Loucy (cell line): Measurements from ENCODE around the gene TNRC6B.

ENCODE experiments used
- H2AFZ ChIP-seq: fragments of 200-600 bp; sonication (generic); 2 replicates; pipeline ENCODE4 v1.6.0; 2016; ENCODE audit warnings: antibody characterized with exemption, mild to moderate bottlenecking, low read length, moderate library complexity
- H3F3A ChIP-seq: fragments of 200-600 bp; 2 replicates; pipeline ENCODE4 v1.6.0; 2016; ENCODE audit warnings: antibody characterized with exemption, low read depth, mild to moderate bottlenecking
- H3K27me3 ChIP-seq: fragments of 200-600 bp; sonication (generic); 2 replicates; pipeline ENCODE4 v1.6.1; 2014; ENCODE audit warnings: low read length, mild to moderate bottlenecking; ENCODE audit not compliant: insufficient read depth, poor library complexity, severe bottlenecking
- H3K36me3 ChIP-seq: fragments of 200-600 bp; sonication (generic); 2 replicates; pipeline ENCODE4 v1.6.1; 2016; ENCODE audit warnings: low read length; ENCODE audit not compliant: insufficient read depth
- H3K4me1 ChIP-seq: fragments of 200-600 bp; sonication (generic); 2 replicates; pipeline ENCODE4 v1.5.1; 2014; ENCODE audit warnings: low read length, mild to moderate bottlenecking; ENCODE audit not compliant: insufficient read depth, poor library complexity, severe bottlenecking
- H3K4me2 ChIP-seq: fragments of 200-600 bp; sonication (generic); 2 replicates; pipeline ENCODE4 v1.6.0; 2014; ENCODE audit warnings: antibody characterized with exemption, low read length, low read depth, mild to moderate bottlenecking; ENCODE audit not compliant: poor library complexity, severe bottlenecking
- H3K4me3 ChIP-seq: fragments of 200-600 bp; sonication (generic); 2 replicates; pipeline ENCODE4 v1.5.1; 2014; ENCODE audit warnings: low read length, mild to moderate bottlenecking, mixed read lengths; ENCODE audit not compliant: poor library complexity, severe bottlenecking
- H3K79me2 ChIP-seq: fragments of 200-600 bp; sonication (generic); 2 replicates; pipeline ENCODE4 v1.6.1; 2014; ENCODE audit warnings: low read length; ENCODE audit not compliant: insufficient read depth
- H3K9ac ChIP-seq: fragments of 200-600 bp; sonication (generic); 2 replicates; pipeline ENCODE4 v1.6.0; 2014; ENCODE audit warnings: mild to moderate bottlenecking, low read depth, low read length, moderate library complexity; ENCODE audit not compliant: poor library complexity, severe bottlenecking
- H3K9me2 ChIP-seq: fragments of 200-600 bp; sonication (generic); replicated peaks from 2 replicates; pipeline ENCODE4 v1.6.1; 2016; ENCODE audit warnings: low read depth, low read length, mixed read lengths
- H3K9me3 ChIP-seq: fragments of 200-600 bp; sonication (generic); 2 replicates; pipeline ENCODE4 v1.6.1; 2014; ENCODE audit warnings: mild to moderate bottlenecking, antibody characterized with exemption, low read length, low read depth; ENCODE audit not compliant: insufficient read depth
- H4K20me1 ChIP-seq: fragments of 200-600 bp; sonication (generic); 2 replicates; pipeline ENCODE4 v1.6.0; 2014; ENCODE audit warnings: antibody characterized with exemption, low read length, mild to moderate bottlenecking; ENCODE audit not compliant: insufficient read depth, poor library complexity, severe bottlenecking
- EZH2phosphoT487 ChIP-seq: fragments of 200-600 bp; IDR thresholded peaks from 2 replicates; pipeline ENCODE4 v1.6.1; 2018; ENCODE audit warnings: antibody characterized with exemption, mild to moderate bottlenecking, moderate library complexity, borderline replicate concordance
- TF ChIP-seq, protein P1 (sequence below): fragments of 200-600 bp; sonication (generic); conservative IDR thresholded peaks from 2 replicates; pipeline ENCODE4 v1.5.1; 2014; ENCODE audit warnings: mild to moderate bottlenecking, antibody characterized with exemption, low read length

TNRC6B gene

GRCh38 chr22:40138866-40139265 lies 38.9 kb upstream of the TNRC6B start:
- Histone ChIP-seq H3K4me3 (no peak overlapping the region), H4K20me1 (no peaks in the 10 kb centered on the region), H3K36me3 (peaks cover 33% of the 10 kb centered on the region), H3K4me1 (no peaks in the 10 kb centered on the region), H3F3A (no peaks in the 10 kb centered on the region), H3K9me3 (no peaks in the 10 kb centered on the region), H2AFZ (no peak overlapping the region), H3K4me2 (no peak overlapping the region), H3K9me2 (no peaks in the 10 kb centered on the region), H3K79me2 (no peaks in the 10 kb centered on the region), H3K27me3 (no peaks in the 10 kb centered on the region), H3K9ac (no peak overlapping the region)
- TF ChIP-seq, protein P1, sequence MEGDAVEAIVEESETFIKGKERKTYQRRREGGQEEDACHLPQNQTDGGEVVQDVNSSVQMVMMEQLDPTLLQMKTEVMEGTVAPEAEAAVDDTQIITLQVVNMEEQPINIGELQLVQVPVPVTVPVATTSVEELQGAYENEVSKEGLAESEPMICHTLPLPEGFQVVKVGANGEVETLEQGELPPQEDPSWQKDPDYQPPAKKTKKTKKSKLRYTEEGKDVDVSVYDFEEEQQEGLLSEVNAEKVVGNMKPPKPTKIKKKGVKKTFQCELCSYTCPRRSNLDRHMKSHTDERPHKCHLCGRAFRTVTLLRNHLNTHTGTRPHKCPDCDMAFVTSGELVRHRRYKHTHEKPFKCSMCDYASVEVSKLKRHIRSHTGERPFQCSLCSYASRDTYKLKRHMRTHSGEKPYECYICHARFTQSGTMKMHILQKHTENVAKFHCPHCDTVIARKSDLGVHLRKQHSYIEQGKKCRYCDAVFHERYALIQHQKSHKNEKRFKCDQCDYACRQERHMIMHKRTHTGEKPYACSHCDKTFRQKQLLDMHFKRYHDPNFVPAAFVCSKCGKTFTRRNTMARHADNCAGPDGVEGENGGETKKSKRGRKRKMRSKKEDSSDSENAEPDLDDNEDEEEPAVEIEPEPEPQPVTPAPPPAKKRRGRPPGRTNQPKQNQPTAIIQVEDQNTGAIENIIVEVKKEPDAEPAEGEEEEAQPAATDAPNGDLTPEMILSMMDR: no peak
- TF ChIP-seq EZH2phosphoT487: no peak

- H3K79me2 ChIP-seq: no peaks in the 10 kb centered on the region
- no peaks in the 10 kb centered on the region for H3K9me2 ChIP-seq
- H3K27me3 ChIP-seq: no peaks in the 10 kb centered on the region
- no peaks in the 10 kb centered on the region for H3K4me1 ChIP-seq
- H3K4me3 ChIP-seq: no peak overlapping the region
- peaks cover 3% of the 10 kb centered on the region; the same call in 1 of the 2 replicates for H3K36me3 ChIP-seq
- H3K4me2 ChIP-seq: no peak overlapping the region
- TF ChIP-seq EZH2phosphoT487: no peak
- TF ChIP-seq, protein P1: no peak
- no peaks in the 10 kb centered on the region for H3F3A ChIP-seq
- H3K9ac ChIP-seq: no peak overlapping the region
- H4K20me1 ChIP-seq: no peaks in the 10 kb centered on the region
- H2AFZ ChIP-seq: no peak overlapping the region
- H3K9me3 ChIP-seq: no peaks in the 10 kb centered on the region
Observed at GRCh38 chr22:40147388-40148176, 30.1 kb upstream of the TNRC6B start.

DNA sequence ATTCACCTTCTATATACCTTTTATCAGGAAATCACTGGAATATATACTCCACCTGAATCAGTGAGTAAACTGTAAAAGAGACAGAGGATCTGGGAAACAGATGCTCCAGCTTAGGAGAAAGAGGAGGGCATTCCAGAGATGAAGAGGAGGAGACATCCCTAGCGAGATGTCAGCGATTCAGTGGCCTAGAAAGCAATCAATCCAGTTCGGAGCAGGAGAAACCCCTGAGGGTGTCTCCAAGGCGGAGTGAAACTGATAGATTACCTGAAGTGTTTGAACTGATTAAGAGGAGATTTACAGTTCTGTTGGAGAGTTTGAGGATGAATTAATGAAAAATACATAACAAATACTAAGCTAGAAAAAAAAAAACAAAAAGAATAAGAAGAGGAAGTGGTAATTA lies 24.5 kb upstream of the TNRC6B start:
- TF ChIP-seq EZH2phosphoT487: no peak
- TF ChIP-seq, protein P1: no peak
- no peak overlapping the region for H3K9ac ChIP-seq
- no peak overlapping the region for H3K4me2 ChIP-seq

More for the DNA sequence above, 24.5 kb upstream of the TNRC6B start:
- Histone ChIP-seq H2AFZ (no peak overlapping the region), H3K79me2 (no peaks in the 10 kb centered on the region), H4K20me1 (no peaks in the 10 kb centered on the region), H3F3A (no peaks in the 10 kb centered on the region), H3K4me1 (no peaks in the 10 kb centered on the region), H3K9me3 (no peaks in the 10 kb centered on the region), H3K4me3 (no peak overlapping the region), H3K27me3 (no peaks in the 10 kb centered on the region), H3K36me3 (peaks cover 13% of the 10 kb centered on the region; the same call in 1 of the 2 replicates), H3K9me2 (no peaks in the 10 kb centered on the region)
